ENCODE results near the gene DGKI. TPM values are rescaled to one million over a fixed set of nuclear protein-coding genes. Genes with fewer than 3 reads are reported as not detected.

DGKI gene
- total RNA-seq, 4 donors from 2014 or later, result 0.66 to 2.9 (median 1.7) TPM

DNA sequence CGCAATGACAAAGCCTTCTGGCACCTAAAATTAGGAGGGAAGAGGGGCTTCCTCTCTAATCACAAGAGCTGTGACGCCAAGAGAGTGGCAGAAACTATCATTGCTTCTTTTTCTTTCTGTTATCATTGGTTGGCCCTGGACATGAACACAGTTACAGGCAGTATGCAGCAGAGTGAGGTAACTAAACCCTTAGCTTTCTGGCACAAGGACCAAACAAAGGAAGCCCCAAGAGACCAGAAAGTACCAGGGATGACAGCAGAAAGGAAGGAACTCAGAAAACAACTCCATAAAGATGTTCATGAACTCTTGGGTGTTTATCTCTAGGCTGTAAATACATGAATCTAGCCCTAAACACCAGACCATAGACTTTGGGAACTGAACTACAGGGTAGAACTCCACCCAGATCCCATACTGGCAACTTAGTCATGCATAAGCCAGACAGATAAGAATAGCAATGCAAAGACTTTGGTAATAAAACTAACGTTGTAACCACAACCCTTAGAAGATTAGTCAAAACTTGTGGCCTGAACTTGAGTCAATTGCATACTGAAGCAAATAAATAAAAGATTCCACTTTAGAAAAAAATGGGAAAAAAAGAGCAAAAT is 307.6 kb downstream of the DGKI start:
- 85% methylated on average over 3 of the region's 3 CpGs for WGBS
- DNase-seq (ENCODE audit: extremely low spot score), result no peak
- Histone ChIP-seq H3K4me1 (no peaks in the 10 kb centered on the region), H3K27ac (replicated peaks in 1 of 4) (no peak overlapping the region), H3K27me3 (no peaks in the 10 kb centered on the region), H3K4me3 (no peak overlapping the region), H3K9me3 (no peaks in the 10 kb centered on the region), H3K36me3 (no peaks in the 10 kb centered on the region)
- TF ChIP-seq POLR2A (IDR thresholded peaks at IDR 0.05; ENCODE audit: low read depth) (no peak), EP300 (IDR thresholded peaks at IDR 0.05) (no peak), POLR2AphosphoS5 (IDR thresholded peaks at IDR 0.05) (no peak)
- TF ChIP-seq, protein P1, sequence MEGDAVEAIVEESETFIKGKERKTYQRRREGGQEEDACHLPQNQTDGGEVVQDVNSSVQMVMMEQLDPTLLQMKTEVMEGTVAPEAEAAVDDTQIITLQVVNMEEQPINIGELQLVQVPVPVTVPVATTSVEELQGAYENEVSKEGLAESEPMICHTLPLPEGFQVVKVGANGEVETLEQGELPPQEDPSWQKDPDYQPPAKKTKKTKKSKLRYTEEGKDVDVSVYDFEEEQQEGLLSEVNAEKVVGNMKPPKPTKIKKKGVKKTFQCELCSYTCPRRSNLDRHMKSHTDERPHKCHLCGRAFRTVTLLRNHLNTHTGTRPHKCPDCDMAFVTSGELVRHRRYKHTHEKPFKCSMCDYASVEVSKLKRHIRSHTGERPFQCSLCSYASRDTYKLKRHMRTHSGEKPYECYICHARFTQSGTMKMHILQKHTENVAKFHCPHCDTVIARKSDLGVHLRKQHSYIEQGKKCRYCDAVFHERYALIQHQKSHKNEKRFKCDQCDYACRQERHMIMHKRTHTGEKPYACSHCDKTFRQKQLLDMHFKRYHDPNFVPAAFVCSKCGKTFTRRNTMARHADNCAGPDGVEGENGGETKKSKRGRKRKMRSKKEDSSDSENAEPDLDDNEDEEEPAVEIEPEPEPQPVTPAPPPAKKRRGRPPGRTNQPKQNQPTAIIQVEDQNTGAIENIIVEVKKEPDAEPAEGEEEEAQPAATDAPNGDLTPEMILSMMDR (IDR thresholded peaks at IDR 0.05), result no peak
- intact Hi-C loops (cut with DNase I), result no loop called here

DNA sequence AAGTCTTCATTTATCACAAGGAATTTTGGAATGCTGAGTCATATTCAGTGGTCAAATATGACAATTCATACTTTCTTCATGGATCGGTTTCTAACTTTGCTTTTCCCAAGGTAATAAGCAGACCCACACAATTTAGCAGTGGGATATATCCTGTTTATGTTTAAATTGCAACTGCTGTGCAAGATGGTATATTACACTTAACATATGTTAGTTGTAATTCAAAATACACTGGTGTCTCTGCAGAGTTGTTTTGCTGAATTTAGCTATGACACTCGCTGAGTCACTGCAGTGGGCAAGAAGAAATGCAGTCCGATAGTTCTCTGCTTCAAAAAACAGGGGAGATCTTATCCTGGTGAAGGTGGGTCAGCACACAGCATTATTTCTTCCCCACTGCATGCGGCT is 308.4 kb downstream of the DGKI start:
- TF ChIP-seq POLR2AphosphoS5 (IDR thresholded peaks at IDR 0.05) (no peak), EP300 (IDR thresholded peaks at IDR 0.05) (no peak)
- no peaks in the 10 kb centered on the region for H3K4me1 ChIP-seq
- H3K9me3 ChIP-seq, result no peaks in the 10 kb centered on the region
- no peaks in the 10 kb centered on the region for H3K27me3 ChIP-seq
- 76% methylated on average over 4 of the region's 4 CpGs for WGBS
- H3K36me3 ChIP-seq, result no peaks in the 10 kb centered on the region
- H3K4me3 ChIP-seq, result no peak overlapping the region
- intact Hi-C loops (cut with DNase I), result no loop called here
- no peak overlapping the region for H3K27ac ChIP-seq (replicated peaks in 1 of 4)
- no peak for DNase-seq (ENCODE audit: extremely low spot score)

DNA sequence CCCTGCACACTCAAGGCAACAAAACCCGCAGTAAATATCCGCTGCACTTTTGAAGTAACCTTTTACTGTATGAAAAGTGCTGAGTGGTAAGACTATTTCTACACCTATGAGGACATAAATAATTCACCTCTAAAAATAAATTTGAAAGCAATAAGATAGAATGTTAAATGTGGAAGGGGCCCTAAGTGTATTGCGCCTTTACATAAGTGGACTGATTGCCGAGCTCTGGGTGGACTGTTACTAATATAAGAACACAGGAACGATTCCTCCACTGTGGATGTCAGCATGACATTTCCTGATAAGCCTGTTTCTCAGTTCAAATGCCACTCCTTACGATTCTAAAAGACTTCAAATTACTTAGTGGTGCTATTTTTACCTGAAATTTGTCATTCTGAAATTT is 311.2 kb downstream of the DGKI start:
- Histone ChIP-seq H3K9me3 (no peaks in the 10 kb centered on the region), H3K36me3 (no peaks in the 10 kb centered on the region), H3K4me3 (no peak overlapping the region), H3K27ac (replicated peaks in 1 of 4) (no peak overlapping the region), H3K4me1 (no peaks in the 10 kb centered on the region), H3K27me3 (no peaks in the 10 kb centered on the region)
- intact Hi-C loops (cut with DNase I), result no loop called here
- WGBS, result 80% methylated on average over 6 of the region's 6 CpGs
- TF ChIP-seq POLR2A (IDR thresholded peaks at IDR 0.05; ENCODE audit: low read depth), result no peak
- no peak for TF ChIP-seq POLR2AphosphoS5 (IDR thresholded peaks at IDR 0.05)
- TF ChIP-seq EP300 (IDR thresholded peaks at IDR 0.05), result no peak
- TF ChIP-seq, protein P1 (IDR thresholded peaks at IDR 0.05), result no peak
- no peak for DNase-seq (ENCODE audit: extremely low spot score)

DNA sequence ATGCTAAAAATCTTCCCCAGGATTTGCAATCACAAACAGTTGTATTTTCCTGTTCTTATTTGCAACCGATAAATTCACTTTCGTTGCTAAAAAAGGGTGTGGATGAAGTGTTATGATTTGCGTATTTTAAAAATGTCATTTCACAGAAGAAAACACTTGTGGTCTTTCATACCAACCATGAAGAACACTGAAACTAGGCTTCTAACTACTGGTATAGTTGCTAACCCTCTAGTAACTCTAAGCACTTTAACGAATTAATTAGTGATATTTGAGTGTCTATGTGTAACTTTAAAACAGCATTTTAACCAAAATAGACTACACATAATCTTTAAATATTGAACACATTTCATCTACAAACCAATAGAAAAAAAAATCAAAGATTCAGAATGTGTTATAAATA is 315.1 kb downstream of the DGKI start:
- no peak overlapping the region for H3K27ac ChIP-seq (replicated peaks in 1 of 4)
- TF ChIP-seq, protein P1 (IDR thresholded peaks at IDR 0.05), result no peak
- no peak for TF ChIP-seq POLR2A (IDR thresholded peaks at IDR 0.05; ENCODE audit: low read depth)
- TF ChIP-seq EP300 (IDR thresholded peaks at IDR 0.05), result no peak
- no peak for TF ChIP-seq POLR2AphosphoS5 (IDR thresholded peaks at IDR 0.05)
- no peaks in the 10 kb centered on the region for H3K27me3 ChIP-seq
- intact Hi-C loops (cut with DNase I), result no loop called here
- H3K9me3 ChIP-seq, result no peaks in the 10 kb centered on the region
- no peaks in the 10 kb centered on the region for H3K36me3 ChIP-seq
- no peaks in the 10 kb centered on the region for H3K4me1 ChIP-seq
- WGBS, result 93% methylated on average over 4 of the region's 4 CpGs
- no peak overlapping the region for H3K4me3 ChIP-seq
- DNase-seq (ENCODE audit: extremely low spot score), result no peak

- WGBS, result 83% methylated on average over 2 of the region's 2 CpGs
- TF ChIP-seq POLR2AphosphoS5 (IDR thresholded peaks at IDR 0.05) (no peak), EP300 (IDR thresholded peaks at IDR 0.05) (no peak), POLR2A (IDR thresholded peaks at IDR 0.05; ENCODE audit: low read depth) (no peak)
- TF ChIP-seq, protein P1 (IDR thresholded peaks at IDR 0.05), result no peak
These were observed 319.1 kb downstream of the DGKI start for GRCh38 chr7:137527634-137528033.

More at GRCh38 chr7:137527634-137528033, 319.1 kb downstream of the DGKI start:
- Histone ChIP-seq H3K27ac (replicated peaks in 1 of 4) (no peak overlapping the region), H3K9me3 (no peaks in the 10 kb centered on the region), H3K27me3 (no peaks in the 10 kb centered on the region), H3K4me3 (no peak overlapping the region), H3K4me1 (no peaks in the 10 kb centered on the region), H3K36me3 (no peaks in the 10 kb centered on the region)
- intact Hi-C loops (cut with DNase I), result no loop called here
- no peak for DNase-seq (ENCODE audit: extremely low spot score)
